GM21786 (cell line): ENCODE data around the gene AFAP1L2.
"Not testable (repeated sequence)": the region's sequence is repeated elsewhere in the genome, so short reads cannot be mapped to it uniquely, and the experiment has no call there.

Source experiments
- ATAC-seq: cut with Tn5 transposase; IDR thresholded peaks from one replicate; pipeline ENCODE4 v1.9.1; 2021; ENCODE audit not compliant: unreplicated experiment

The AFAP1L2 gene

DNA sequence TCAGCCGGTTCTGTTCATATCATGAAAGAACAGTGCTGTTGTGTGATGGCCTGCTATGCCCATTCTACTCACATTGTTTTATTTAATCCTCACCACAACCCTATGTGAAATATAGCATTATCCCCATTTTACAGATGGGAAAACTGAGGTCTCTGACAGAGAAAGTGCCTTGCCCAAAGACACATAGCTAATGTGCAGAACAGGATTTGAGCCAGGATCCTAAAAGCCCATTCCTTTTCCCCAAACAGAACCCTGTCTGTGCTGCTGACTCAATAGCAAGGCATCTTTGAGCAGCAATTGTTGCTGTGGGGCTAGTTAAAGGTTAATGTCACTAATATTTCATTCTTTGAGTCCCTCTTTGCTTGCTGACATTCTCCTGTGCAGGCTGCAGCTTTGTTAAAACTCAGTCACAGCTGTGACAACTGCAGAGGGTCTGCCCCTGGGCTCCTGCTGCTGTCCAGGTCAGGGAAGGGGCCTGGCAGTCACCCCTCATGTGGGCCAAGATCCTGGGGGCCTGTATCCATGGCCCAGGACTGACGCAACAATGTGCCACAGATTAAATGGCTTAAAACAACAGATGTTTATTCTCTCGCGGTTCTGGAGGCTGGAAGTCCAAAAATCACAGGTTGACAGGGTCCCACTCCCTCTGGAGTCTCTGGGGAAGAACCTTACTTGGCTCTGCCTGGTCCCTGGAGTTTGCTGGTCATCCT, 40.4 kb downstream of the AFAP1L2 start:
- ATAC-seq, result no peak

DNA sequence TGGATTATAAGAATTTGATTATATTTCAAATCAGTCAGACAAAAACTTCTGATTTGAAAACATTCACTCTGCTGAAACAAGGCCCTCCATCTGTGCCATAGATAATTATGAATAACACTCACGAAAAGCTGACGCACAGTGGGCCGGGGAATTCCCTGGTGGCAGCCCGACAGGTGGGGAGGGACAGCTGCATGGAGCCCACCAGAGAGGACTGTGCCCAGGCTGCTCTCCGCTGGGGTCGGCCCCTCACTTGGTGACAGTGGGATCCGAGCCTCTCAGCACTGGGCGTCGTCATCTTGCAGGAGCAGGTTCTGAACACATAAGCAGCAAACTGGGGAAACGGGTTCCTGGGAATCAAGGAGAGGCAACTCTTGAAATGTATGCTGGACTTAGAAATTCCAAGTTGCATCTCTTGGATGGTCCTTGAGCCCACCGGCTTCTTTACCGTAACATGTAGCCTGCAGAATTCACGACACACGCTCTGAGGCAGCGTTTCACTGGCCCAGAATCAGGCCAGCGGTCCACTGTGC, 41.4 kb downstream of the AFAP1L2 start:
- no peak for ATAC-seq

DNA sequence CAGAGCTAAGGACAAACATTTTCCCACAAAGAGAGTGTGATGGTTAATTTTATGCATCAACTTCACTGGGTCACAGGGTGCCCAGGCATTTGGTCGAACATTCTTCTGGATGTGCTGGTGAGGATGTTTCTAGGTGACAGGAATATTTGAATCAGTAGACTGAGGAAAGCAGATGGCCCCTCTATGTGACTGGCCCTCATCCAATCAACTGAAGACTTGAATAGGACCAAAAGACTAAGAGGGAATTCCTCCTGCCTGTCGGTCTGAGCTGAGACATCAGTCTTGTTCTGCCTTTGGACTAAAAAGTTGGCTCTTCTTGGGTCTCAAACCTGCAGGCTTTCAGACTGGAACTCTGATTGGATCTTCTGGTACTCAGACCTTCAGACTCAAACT, 44.4 kb downstream of the AFAP1L2 start:
- no peak for ATAC-seq

DNA sequence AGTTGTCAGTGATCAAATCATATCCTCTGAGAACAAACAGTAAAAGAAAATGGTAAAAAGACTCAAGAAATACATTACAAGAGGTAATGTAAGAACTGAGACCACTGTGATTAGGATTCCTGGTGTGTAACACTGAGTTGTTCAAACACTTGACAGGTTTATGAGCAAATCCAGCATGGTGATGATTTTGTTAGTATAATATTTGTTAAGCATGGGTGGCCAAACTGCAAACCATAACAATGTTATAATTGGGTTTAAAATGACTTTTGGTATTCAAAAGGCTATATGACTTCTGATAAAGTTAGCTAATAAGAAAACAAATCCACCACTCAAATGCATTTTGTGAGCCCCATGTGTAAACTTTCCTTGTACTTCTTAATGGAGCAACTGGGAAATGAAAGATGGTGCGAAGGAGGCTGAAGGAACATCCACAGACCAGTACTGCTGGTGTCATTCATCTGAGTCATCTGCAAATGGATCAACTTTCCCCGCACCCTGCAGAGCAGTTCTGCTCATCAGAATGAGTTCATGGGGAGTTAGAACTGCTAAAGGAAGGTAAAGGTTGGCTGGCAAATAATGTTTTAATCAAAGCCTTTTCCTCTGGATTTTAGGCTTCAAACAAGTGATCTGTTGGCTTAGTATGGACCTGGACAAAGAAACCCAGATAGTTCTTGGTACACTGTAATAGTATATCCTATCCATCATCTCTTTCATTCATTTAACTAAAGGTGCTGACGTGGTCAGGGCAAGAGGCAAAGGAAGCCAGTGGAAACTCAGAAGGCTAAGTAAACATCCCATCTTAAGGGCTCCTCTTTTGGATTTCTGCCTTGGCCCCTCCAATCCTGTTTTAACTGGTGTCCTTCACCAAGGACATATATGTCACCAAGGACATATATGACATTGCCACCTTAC, 45.0 kb downstream of the AFAP1L2 start:
- no peak for ATAC-seq

DNA sequence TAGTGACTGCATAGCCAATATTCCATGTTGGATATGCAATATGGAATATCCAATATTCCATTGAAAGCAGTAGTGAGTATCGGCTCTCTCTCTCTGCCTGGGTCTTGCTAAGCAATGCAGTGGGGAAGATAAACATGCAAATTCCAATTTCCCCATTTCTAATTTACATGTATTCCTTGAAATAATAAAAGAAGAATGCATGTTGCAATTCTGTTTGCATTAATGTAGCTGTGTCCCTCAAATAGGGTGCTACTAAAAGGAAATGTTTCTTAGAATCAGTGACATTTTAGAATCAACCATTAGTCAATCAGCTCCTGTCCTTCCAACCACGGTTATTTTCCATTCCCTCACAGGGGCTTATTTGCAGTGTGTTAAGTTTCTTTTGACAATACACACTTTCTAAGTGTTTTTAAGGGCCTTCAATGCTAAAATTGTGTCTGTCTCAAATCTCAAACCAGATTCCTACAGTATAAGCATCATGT, 46.7 kb downstream of the AFAP1L2 start:
- ATAC-seq, result no peak

DNA sequence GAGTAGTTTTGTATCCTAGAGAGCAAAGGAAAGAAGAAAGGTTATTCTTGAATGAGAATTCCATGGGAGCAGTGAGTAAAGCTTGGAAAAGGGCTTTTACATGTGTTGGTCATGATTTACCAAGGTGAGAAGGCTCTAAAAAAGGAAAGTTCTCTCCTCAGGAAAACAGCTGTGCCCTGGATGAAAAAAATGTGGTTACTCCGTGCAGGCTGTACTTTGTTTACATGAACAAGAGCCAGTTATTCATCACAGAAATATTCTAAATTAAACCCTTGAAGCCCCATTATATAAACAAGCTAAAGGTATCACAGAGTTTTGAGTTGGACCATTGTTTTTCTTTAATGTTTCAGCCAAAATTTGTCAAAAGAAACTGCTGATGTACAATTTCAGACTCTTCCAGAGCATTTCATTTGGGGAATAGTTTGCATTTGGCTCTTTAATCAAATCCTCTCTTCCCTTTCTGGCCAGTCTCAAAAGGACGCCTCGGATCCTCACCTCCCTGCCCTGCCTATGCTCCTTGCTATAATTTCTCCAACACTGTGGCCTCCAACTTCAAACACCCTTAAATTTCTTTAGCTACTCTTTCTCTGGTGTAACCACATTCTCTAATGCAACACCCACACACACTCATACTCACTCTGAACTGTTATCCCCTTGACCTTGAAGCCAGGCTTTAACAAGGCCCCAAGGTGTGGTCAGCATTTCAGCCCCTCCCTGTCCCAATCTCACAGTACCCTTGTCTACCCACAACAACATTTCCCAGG, 47.4 kb downstream of the AFAP1L2 start:
- no peak for ATAC-seq

DNA sequence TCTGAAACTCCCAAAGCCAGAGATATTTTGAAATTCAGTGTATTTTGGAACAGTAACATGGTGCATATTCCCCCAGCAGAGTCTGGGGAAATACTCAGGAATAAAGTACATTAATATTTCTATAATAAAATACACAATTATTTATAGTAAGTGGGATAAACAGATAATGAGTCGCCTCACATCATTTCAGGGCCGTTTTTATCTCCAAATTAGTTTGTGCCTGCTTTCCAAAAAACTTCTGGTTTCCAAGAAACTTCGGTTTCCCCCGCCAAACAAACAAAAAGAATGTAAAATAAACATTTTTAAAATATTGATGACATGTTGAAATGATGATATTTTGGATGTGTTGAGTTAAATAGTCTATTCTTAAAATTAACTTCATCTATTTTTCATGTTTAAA, 48.2 kb downstream of the AFAP1L2 start:
- ATAC-seq, result no peak

DNA sequence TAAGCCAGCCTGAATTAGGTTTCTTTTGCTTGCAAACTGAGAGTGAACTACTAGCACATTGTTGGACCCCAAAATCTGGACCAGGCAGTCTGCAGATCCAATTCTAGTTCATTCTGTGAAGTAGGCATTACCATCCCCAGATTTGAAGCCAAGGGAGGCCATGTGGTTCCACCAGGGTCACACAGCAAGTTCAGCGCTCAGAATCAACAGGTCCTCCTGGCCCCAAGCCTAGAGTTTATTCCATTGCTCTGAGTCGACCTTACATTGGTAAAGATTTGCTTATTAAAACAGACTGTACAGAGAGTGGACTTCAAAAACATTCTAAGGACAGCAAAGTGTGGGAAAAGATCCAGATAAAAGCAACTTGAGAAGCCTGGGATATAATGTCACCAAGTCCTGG, 50.9 kb downstream of the AFAP1L2 start:
- ATAC-seq, result no peak

DNA sequence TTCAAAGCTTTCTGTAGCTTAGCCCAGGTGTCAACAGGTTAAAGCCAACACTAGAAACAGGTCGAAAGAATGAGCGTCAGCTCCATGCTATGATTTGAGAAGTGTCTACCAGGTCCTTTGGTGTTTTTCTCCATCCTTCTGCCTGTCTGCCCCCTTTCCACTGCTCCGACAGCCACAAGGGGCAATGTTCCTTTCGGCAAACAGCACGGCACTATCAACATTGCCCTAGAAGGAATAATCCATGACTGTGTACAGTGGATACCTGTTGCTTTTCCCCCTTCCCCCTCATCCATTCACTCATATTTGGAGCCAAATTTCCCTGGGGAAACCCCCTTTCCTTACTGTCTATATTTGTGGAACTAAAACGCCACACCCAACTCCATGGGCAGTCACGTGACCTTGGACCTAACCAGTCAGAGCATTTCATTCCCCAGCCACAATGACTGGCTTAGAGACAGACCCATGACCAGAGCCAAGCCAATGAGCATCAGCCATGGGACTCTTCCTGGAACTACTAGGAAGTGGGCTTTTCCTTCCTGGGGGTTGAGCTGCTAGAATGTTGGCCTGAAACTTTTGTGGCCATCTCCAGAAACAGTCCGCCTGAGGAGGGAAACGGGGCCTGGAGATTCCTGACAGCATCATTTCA, 51.5 kb downstream of the AFAP1L2 start:
- ATAC-seq, result no peak

DNA sequence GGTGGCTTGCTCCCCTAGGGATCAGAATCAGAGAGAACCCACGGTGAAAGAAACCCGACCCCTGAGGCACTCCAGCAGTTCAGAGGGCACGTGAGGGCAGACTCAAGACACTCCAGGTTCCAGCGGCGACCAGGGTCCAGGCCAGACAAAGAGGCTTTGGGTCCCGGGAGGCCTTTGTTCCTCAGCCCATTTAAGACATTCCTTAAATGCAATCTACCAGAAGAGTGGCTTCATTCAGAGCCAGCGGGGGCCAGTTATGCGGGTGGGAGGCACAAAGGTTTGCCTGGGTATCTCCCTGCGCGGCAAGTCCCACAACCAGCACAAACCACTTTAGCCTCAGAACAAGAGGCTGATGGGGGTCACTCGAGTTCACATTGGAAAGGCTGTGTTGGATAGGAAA, 53.6 kb downstream of the AFAP1L2 start:
- no peak for ATAC-seq

DNA sequence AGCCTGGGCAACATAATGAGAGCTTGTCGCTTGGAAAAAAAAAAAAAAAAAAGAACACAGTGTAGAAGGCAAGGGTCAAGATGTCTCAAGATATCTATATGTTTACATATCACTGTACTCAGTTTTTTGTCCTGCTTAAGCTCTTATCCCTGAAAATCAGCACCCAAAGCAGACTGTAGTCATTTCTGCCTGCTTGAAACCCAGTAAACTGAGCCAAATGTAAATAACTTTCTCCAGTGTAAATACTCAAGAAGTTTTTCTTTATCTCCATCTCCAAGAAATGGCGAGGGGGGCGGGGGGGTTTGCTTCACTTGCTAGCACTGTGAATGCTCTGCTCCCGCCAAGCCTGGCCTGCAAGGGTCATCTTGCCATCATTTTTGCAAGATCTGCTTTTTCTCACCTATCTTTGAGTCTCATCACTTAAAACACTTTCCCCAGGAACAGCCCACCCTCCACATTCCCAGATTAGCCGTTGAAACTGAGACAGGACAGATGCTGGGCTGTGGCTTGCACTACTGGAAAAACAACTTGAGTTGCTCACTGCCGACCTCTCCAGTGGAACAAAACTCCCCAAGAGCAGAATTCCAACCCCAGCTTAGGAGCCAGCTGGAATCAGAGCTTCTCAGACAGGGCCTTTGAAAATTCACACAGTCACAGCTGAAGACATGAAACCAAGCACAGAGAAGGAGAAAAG, 54.6 kb downstream of the AFAP1L2 start:
- no peak for ATAC-seq

DNA sequence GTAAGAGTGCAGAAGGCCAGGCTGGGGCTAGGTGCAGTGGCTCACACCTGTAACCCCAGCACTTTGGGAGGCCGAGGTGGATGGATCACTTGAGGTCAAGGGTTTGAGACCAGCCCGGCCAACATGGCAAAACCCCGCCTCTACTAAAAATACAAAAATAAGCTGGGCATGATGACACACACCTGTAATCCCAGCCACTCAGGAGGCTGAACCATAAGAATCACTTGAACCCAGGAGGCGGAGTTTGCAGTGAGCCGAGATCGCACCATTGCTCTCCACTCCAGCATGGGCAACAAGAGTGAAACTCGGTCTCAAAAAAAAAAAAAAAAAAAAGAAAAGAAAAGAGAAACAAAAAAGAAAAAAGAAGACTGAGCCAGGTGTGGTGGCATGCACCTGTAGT, 55.2 kb downstream of the AFAP1L2 start:
- ATAC-seq, result not testable (repeated sequence)

DNA sequence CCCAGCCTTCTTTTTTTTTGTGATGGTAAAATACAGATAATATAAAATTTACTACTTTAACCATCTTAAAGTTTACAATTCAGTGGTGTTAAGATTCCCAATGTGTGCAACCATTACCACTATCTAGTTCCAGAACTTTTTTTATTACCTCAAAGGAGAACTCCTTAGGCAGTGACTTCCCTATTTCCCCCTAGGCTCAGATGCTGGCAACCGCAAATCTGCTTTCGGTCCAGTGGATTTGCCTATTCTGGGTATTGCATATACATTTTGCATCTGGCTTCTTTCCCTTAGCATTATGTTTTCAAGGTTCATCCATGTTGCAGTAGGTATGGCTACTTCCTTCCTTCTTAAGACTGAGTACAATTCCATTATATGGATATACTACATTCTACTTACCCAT, 56.5 kb downstream of the AFAP1L2 start:
- no peak for ATAC-seq

DNA sequence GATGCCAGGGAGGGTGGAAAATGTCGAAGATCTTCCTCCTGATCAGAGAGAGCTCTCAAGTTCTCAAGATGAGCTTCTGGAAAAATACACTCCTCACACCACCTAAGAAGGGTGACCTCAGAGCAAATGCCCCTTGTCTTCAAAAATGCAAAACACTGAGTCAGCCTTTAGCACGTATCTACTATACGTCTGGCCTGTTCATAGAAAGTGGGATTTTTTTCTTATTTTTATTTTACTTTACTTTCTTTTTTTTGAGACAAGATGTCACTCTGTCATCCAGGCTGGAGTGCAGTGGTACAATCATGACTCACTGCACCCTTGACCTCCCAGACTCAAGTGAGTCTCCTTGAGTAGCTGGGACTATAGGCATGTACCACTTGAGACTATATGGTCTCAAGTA, 57.1 kb downstream of the AFAP1L2 start:
- no peak for ATAC-seq

DNA sequence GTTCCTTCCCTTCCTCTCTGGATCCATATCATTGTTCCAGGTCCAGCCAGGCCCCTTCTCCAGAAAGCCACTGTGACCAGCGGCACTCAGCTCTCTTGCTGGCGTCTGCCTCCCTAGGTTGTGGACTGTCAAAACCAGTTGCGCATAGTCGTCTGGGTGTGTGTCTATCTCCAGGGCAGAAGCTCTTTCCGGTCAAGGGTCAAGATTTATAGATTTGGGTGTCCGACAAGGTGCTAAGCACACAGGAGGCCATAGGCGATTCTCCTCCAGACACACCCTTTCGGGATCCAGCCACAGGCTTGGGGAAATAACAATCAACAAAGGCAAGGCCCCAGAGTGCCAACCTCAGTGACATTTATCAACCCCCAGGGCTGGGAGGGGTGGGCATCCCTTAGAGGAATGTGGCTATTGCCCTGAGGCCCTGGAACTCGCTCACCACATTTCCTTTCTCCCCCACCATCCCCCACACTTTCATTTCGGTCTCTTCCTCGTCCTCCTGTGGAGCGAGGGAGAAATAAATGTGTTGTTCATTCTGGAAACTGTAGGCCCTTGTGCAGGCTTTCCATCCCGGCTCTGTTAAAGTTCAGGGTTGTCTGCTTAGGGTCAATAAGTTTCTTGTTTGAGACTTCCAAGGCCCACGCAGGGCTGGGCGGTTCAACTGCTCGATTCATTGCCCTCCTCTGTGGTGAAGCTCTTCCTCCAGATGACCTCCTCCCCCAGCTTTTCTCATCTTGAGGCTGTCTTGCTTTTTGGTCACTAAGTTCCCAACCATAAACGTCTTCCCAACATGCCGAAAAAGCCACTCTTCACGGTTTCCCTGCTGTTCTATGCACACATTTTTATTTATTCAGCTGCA, 57.9 kb downstream of the AFAP1L2 start:
- ATAC-seq, result no peak

DNA sequence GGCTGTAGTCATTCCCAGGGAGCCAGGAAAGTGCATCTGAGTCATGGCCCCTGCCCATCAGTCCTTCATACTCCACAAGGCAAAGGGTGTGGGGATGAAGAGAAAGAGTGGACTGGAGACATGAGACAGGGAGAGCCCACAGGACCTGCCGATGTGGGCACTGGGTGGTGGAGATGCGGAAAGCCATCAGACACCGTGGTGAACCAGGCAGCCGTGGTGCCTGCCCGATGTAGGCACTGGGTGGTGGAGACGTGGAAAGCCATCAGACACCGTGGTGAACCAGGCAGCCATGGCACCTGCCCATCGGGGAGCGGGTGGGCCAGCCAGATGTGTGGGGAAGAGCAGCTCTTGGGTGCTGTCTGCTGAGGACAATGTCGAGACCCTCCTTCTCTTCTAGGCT, 58.6 kb downstream of the AFAP1L2 start:
- no peak for ATAC-seq

DNA sequence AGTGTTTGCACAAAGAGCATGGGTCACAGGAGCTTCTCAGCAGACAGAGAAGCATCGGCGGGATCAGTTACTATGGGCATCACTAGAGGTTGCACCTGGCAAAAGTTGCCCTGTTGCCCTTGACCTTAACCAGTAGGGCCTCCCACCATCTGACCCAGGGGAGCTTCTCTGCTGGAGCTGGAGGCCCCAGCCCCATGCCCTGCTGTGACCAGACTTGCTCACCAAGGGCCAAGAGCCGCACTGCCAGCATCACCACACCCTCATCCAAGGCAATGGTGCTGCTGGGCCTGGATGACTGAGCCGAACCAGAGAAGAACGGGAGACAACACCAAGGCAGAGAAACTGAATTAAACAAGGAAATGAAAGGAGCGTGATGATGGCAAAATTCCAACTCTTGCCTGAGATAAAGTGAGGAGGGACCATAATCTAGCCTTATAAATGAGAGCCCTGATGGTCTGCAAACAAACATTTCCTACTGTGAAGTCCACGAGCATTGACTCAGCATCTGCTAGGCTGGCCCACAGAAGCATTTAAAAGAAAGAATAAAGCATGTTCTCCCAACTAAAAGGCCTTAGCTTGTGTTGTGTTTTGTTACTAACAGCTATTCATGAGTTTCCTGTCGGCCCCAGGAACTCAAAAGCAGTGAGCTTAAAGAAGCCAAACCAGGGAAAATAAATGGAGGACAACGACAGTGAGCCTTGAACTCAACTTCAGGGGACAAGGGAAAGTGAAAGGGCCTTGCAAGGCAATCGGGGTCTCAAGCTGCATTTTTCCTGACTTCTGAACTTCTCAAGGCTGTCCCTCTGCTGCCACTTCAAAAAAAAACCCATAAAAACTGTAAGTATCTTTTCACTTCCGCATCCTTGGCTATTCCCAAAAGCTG, 60.4 kb downstream of the AFAP1L2 start:
- ATAC-seq, result no peak

DNA sequence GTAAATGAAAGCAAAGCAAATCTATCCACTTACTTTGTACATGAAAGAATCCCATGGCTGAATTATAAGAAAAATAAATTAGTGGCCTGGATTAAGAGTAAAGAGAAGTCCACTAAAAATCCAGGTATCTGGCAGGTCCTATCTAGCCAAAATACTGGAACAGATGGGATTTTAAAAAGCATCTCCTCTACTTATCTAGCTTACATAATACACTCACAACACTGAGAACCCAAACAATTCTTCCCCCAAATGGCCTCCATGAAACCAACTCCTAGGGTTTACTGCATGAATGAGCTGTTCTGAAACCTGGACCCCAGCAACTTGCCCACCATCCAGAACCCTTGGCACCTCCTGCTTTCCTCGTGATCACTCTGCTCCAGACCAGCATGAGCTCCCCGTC, 61.3 kb downstream of the AFAP1L2 start:
- ATAC-seq, result no peak
